HFF-Myc (cell line): ENCODE measurements around the gene AKAP6.

Experiments
- DNase-seq: peaks from one replicate; pipeline ENCODE4 v3.0.0-alpha.2; 2011; ENCODE audit warnings: low read depth; ENCODE audit errors: extremely low read depth
- H3K4me3 ChIP-seq: replicated peaks from 2 replicates; pipeline ENCODE4 v1.5.1; 2011; ENCODE audit warnings: low read depth, mild to moderate bottlenecking, control low read depth, low read length
- CTCF ChIP-seq: IDR thresholded peaks from 2 replicates; pipeline ENCODE4 v1.5.1; 2012; ENCODE audit warnings: mild to moderate bottlenecking, low read depth, low read length, control low read depth; ENCODE audit errors: missing control alignments

Gene AKAP6

GRCh38 chr14:32846821-32847365, 517.8 kb downstream of the AKAP6 start:
- no peak for DNase-seq
- TF ChIP-seq CTCF, result no peak

GRCh38 chr14:32847867-32848266, 518.8 kb downstream of the AKAP6 start:
- H3K4me3 ChIP-seq, result no peak overlapping the region
- no peak for DNase-seq
- no peak for TF ChIP-seq CTCF

More at GRCh38 chr14:32846821-32847365, 517.8 kb downstream of the AKAP6 start:
- no peak overlapping the region for H3K4me3 ChIP-seq

- H3K4me3 ChIP-seq, result no peak overlapping the region
- no peak for DNase-seq
- no peak for TF ChIP-seq CTCF
Measured at GRCh38 chr14:32865827-32866376, 536.8 kb downstream of the AKAP6 start.

GRCh38 chr14:32883188-32883587, 554.1 kb downstream of the AKAP6 start:
- DNase-seq, result no peak
- TF ChIP-seq CTCF, result no peak
- no peak overlapping the region for H3K4me3 ChIP-seq
